Fibroblast of skin of back (primary cell): Measurements from ENCODE around the gene MYL3.

Experiments
- DNase-seq: peaks from one replicate; pipeline ENCODE4 v3.0.0-alpha.2; 2013

Gene MYL3

GRCh38 chr3:46883054-46883829 lies 20.0 kb upstream of the MYL3 start:
- DNase-seq, result peak; percentile 54

- peak; percentile 43 for DNase-seq
These were observed 19.3 kb upstream of the MYL3 start for GRCh38 chr3:46882377-46883053.

- DNase-seq, result peak; percentile 50
These were observed 18.5 kb upstream of the MYL3 start for GRCh38 chr3:46881596-46882376.

- no peak for DNase-seq
These were observed 17.8 kb upstream of the MYL3 start for GRCh38 chr3:46880884-46881595.

- peak; percentile 63 for DNase-seq
These were observed 15.7 kb upstream of the MYL3 start for GRCh38 chr3:46878781-46879436.

GRCh38 chr3:46877406-46878125 lies 14.3 kb upstream of the MYL3 start, which contains the start of gene PTH1R:
Gene PTH1R, plus strand, starts transcription at chr3:46877721. Its CDS starts 5,839 bp downstream, at chr3:46883560.
- no peak for DNase-seq

- no peak for DNase-seq
These were observed 13.4 kb upstream of the MYL3 start for GRCh38 chr3:46876313-46877300.

- DNase-seq, result no peak
These were observed 12.3 kb upstream of the MYL3 start for GRCh38 chr3:46875560-46875959.

- DNase-seq, result peak; percentile 51
These were observed 11.2 kb upstream of the MYL3 start for GRCh38 chr3:46874430-46874829.

- no peak for DNase-seq
These were observed 10.3 kb upstream of the MYL3 start for GRCh38 chr3:46873521-46873920.

- no peak for DNase-seq
These were observed 8.0 kb upstream of the MYL3 start for GRCh38 chr3:46871222-46871621.

- no peak for DNase-seq
These were observed 7.4 kb upstream of the MYL3 start for GRCh38 chr3:46870651-46871050.

GRCh38 chr3:46869440-46869839 lies 6.2 kb upstream of the MYL3 start:
- DNase-seq, result no peak

GRCh38 chr3:46868948-46869347 lies 5.7 kb upstream of the MYL3 start:
- DNase-seq, result no peak

- no peak for DNase-seq
These were observed 5.0 kb upstream of the MYL3 start for GRCh38 chr3:46868287-46868686.

- DNase-seq, result no peak
These were observed 4.3 kb upstream of the MYL3 start for GRCh38 chr3:46867550-46867898.

- peak; percentile 43 for DNase-seq
These were observed 3.7 kb upstream of the MYL3 start for GRCh38 chr3:46866720-46867549.

GRCh38 chr3:46866032-46866595 lies 2.9 kb upstream of the MYL3 start:
- no peak for DNase-seq

GRCh38 chr3:46865546-46865945 lies 2.3 kb upstream of the MYL3 start:
- no peak for DNase-seq
